Activated CD8-positive, alpha-beta memory T cell treated with anti-CD3 and anti-CD28 coated beads for 1 hour (primary cell): ENCODE measurements around the gene FBXL16.
"Not testable (repeated sequence)": the region's sequence is repeated elsewhere in the genome, so short reads cannot be mapped to it uniquely, and the experiment has no call there.

Experiments
- DNase-seq, 2 donors: peaks; one replicate each; pipeline ENCODE4 v3.0.0-alpha.2; 2020; ENCODE audit warnings: low read depth in 1 of 2; ENCODE audit errors: extremely low read depth in 1 of 2

FBXL16 gene

GRCh38 chr16:705431-706188 lies at the start of gene FBXL16:
FBXL16 (minus strand) TSS chr16:705801; CDS start chr16:697405, 8,396 bp downstream.
- no peak for DNase-seq

GRCh38 chr16:754656-755055 lies 49.1 kb upstream of the FBXL16 start:
- no peak for DNase-seq

- not testable (repeated sequence) for DNase-seq
Observed at GRCh38 chr16:754121-754607, 48.6 kb upstream of the FBXL16 start.

GRCh38 chr16:752007-752312 lies 46.4 kb upstream of the FBXL16 start:
- DNase-seq: no peak

- no peak for DNase-seq
Observed at GRCh38 chr16:751152-752006, 45.8 kb upstream of the FBXL16 start.

GRCh38 chr16:750485-750884 lies 44.9 kb upstream of the FBXL16 start:
- no peak for DNase-seq

GRCh38 chr16:749010-749409 lies 43.4 kb upstream of the FBXL16 start:
- DNase-seq: no peak

GRCh38 chr16:747978-748746 lies 42.6 kb upstream of the FBXL16 start:
- no peak for DNase-seq

- no peak for DNase-seq
Observed at GRCh38 chr16:746637-747036, 41.0 kb upstream of the FBXL16 start.

GRCh38 chr16:745739-746138 lies 40.1 kb upstream of the FBXL16 start:
- no peak for DNase-seq

- no peak for DNase-seq
Observed at GRCh38 chr16:743794-744500, 38.3 kb upstream of the FBXL16 start.

GRCh38 chr16:742894-743293 lies 37.3 kb upstream of the FBXL16 start:
- DNase-seq: not testable (repeated sequence)

GRCh38 chr16:741986-742629 lies 36.5 kb upstream of the FBXL16 start:
- DNase-seq: no peak

- peak; percentile 79 to 91 for DNase-seq
Observed at GRCh38 chr16:740764-741505, 35.3 kb upstream of the FBXL16 start, which contains the start of gene CIAO3. CIAO3 (minus strand) TSS chr16:740997; CDS start chr16:740985, 12 bp downstream.

- DNase-seq: no peak
Observed at GRCh38 chr16:740459-740763, 34.8 kb upstream of the FBXL16 start.

GRCh38 chr16:739560-740458 lies 34.2 kb upstream of the FBXL16 start:
- DNase-seq: no peak

GRCh38 chr16:736936-737481 lies 31.4 kb upstream of the FBXL16 start:
- no peak for DNase-seq

GRCh38 chr16:735982-736453 lies 30.4 kb upstream of the FBXL16 start:
- no peak for DNase-seq
